Smooth muscle cell (in vitro differentiated cells): ENCODE measurements around the gene PTOV1. TPM values are rescaled to one million over a fixed set of nuclear protein-coding genes. Genes with fewer than 3 reads are reported as not detected.

Experiments used
- DNase-seq: peaks from one replicate; lab custom pipeline; 2025; ENCODE audit not compliant: unreplicated experiment; lab: John Stamatoyannopoulos, UW
- H2AFZ ChIP-seq: fragments of 200-600 bp; sonication (generic); 2 replicates; pipeline ENCODE4 v1.6.0; 2016; ENCODE audit warnings: antibody characterized with exemption, low read depth, mild to moderate bottlenecking
- H3F3A ChIP-seq: fragments of 200-600 bp; sonication (generic); 2 replicates; pipeline ENCODE4 v1.6.0; 2017; ENCODE audit warnings: antibody characterized with exemption, low read depth
- H3K27ac ChIP-seq: fragments of 200-600 bp; sonication (generic); 2 replicates; pipeline ENCODE4 v1.5.1; 2016; ENCODE audit warnings: low read depth, mild to moderate bottlenecking
- H3K27me3 ChIP-seq: fragments of 200-600 bp; sonication (generic); 2 replicates; pipeline ENCODE4 v1.6.1; 2016; ENCODE audit warnings: low read depth, mild to moderate bottlenecking
- H3K36me3 ChIP-seq: fragments of 200-600 bp; sonication (generic); 2 replicates; pipeline ENCODE4 v1.5.1; 2016; ENCODE audit warnings: low read depth
- H3K4me1 ChIP-seq: fragments of 200-600 bp; sonication (generic); 2 replicates; pipeline ENCODE4 v1.5.1; 2016; ENCODE audit warnings: low read depth
- H3K4me2 ChIP-seq: fragments of 200-600 bp; sonication (generic); 2 replicates; pipeline ENCODE4 v1.6.0; 2016; ENCODE audit warnings: mild to moderate bottlenecking
- H3K4me3 ChIP-seq: fragments of 200-600 bp; sonication (generic); 2 replicates; pipeline ENCODE4 v1.5.1; 2016; ENCODE audit warnings: mild to moderate bottlenecking
- H3K79me2 ChIP-seq: fragments of 200-600 bp; sonication (generic); 2 replicates; pipeline ENCODE4 v1.6.0; 2016; ENCODE audit warnings: low read depth, mild to moderate bottlenecking
- H3K9ac ChIP-seq: fragments of 200-600 bp; sonication (generic); 2 replicates; pipeline ENCODE4 v1.6.0; 2016; ENCODE audit warnings: low read depth
- H3K9me3 ChIP-seq: fragments of 200-600 bp; sonication (generic); replicated peaks from 2 replicates; pipeline ENCODE4 v1.5.1; 2016; ENCODE audit warnings: low read depth
- H4K20me1 ChIP-seq: fragments of 200-600 bp; sonication (generic); 2 replicates; pipeline ENCODE4 v1.6.0; 2016; ENCODE audit warnings: low read depth
- CTCF ChIP-seq: fragments of 200-600 bp; sonication (generic); IDR thresholded peaks from 2 replicates; pipeline ENCODE4 v1.5.1; 2017; ENCODE audit warnings: borderline replicate concordance, mild to moderate bottlenecking, antibody characterized with exemption; ENCODE audit not compliant: insufficient read depth, poor library complexity, severe bottlenecking
- WGBS: methylation state at CpG from one replicate; pipeline ENCODE4 v1.1.7; 2016; ENCODE audit warnings: low lambda C conversion rate; 5-methylcytosine and 5-hydroxymethylcytosine counted together
- polyA plus RNA-seq: library from polyadenylated mRNA; unstranded; fragments of >200 nt; fragmentation: Nextera tagmentation; extraction: Ambion mirVana; gene quantifications from 2 replicates; pipeline ENCODE4 v1.2.1, GENCODE V29; 2016
- total RNA-seq: library from RNA; depleted of rRNA; stranded (reverse); fragments of >200 nt; gene quantifications from 2 replicates; pipeline ENCODE4 v1.2.3, GENCODE V29; 2014

PTOV1 gene
- total and polyA plus RNA-seq, 2 experiments from 2014 or later = 81.0 to 256 TPM

DNA sequence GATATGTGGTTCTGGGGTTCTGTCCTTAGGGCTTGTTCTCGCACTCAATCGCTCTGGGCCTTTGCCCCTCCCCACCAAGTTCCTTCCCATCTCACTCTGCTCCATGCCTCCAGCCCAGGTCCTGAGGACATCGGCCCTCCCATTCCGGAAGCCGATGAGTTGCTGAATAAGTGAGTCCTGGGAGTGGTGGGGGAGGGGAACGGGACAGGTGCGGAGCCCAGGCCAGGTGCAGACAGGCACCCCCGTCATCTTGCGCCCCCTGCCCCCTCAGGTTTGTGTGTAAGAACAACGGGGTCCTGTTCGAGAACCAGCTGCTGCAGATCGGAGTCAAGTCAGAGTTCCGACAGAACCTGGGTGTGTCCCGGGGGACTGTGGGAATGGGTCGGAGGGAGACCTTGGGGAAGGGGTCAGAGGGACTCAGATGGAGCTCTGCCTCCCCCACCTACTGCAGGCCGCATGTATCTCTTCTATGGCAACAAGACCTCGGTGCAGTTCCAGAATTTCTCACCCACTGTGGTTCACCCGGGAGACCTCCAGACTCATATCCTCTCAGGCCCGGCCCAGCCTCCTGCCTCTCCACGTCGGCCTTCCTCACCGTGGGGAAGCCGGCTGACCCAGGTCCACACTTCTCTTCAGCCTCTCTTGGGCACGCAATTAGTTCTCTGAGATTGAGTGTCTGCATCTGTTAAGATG is 48.0 kb upstream of the PTOV1 start:
- Histone ChIP-seq H3K79me2 (no peaks in the 10 kb centered on the region), H3K4me1 (no peaks in the 10 kb centered on the region), H3K9me3 (no peaks in the 10 kb centered on the region), H4K20me1 (no peaks in the 10 kb centered on the region), H3K27me3 (no peaks in the 10 kb centered on the region), H3F3A (peaks cover 3% of the 10 kb centered on the region), H3K9ac (no peak overlapping the region), H3K27ac (no peak overlapping the region), H2AFZ (no peak overlapping the region), H3K4me3 (no peak overlapping the region), H3K4me2 (no peak overlapping the region), H3K36me3 (no peaks in the 10 kb centered on the region)
- no peak for TF ChIP-seq CTCF
- no peak for DNase-seq
- WGBS = 96% methylated on average over 22 of the region's 24 CpGs

- 97% methylated on average over 6 of the region's 6 CpGs for WGBS
- no peak overlapping the region for H2AFZ ChIP-seq
Measured at GRCh38 chr19:49803529-49803856, 47.5 kb upstream of the PTOV1 start.

DNA sequence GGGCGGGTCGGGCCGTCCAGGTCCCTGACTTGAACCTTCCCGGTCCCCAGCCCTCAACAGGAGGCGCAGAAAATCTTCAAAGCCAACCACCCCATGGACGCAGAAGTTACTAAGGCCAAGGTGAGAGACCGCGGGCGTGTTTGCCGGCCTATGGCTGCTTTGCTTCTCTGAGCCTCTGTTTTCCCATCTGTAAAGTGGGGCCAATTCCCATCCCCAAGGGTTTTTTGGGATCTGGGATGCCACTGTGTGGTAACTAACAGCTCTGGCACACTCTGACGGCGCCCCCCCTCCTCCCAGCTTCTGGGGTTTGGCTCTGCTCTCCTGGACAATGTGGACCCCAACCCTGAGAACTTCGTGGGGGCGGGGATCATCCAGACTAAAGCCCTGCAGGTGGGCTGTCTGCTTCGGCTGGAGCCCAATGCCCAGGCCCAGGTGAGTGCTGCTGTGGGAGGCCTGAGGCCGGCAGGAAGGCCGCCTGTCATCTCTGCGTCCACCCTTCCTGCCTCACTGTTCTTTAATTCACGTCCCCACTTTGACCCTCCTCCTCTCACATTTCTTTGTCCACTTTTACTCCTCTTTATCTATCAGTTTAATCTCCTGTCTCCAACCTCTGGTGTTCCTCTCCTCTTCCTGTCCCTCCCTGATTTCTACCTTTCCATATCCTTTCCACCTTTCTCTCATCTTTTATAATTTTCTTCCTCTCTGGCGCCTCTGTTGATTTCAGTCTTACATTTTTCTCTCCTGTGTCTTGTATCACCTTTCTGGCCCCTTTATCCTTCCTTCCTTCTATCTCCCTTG is 44.9 kb upstream of the PTOV1 start:
- no peaks in the 10 kb centered on the region for H3K79me2 ChIP-seq
- no peak overlapping the region for H3K4me2 ChIP-seq
- WGBS = 91% methylated on average over 16 of the region's 20 CpGs
- no peaks in the 10 kb centered on the region for H3K9me3 ChIP-seq
- no peaks in the 10 kb centered on the region for H3K36me3 ChIP-seq
- no peaks in the 10 kb centered on the region for H3K27me3 ChIP-seq
- no peaks in the 10 kb centered on the region for H4K20me1 ChIP-seq
- H3K27ac ChIP-seq = no peak overlapping the region
- no peak for DNase-seq
- no peak overlapping the region for H3K4me3 ChIP-seq
- H2AFZ ChIP-seq = no peak overlapping the region
- H3F3A ChIP-seq = peaks cover 9% of the 10 kb centered on the region
- no peak for TF ChIP-seq CTCF
- no peak overlapping the region for H3K9ac ChIP-seq
- H3K4me1 ChIP-seq = peaks cover 7% of the 10 kb centered on the region

More at GRCh38 chr19:49803529-49803856, 47.5 kb upstream of the PTOV1 start:
- no peaks in the 10 kb centered on the region for H3K79me2 ChIP-seq
- no peak for DNase-seq
- no peaks in the 10 kb centered on the region for H4K20me1 ChIP-seq
- H3K4me3 ChIP-seq = no peak overlapping the region
- no peaks in the 10 kb centered on the region for H3K36me3 ChIP-seq
- H3K27ac ChIP-seq = no peak overlapping the region
- no peaks in the 10 kb centered on the region for H3K27me3 ChIP-seq
- no peaks in the 10 kb centered on the region for H3K9me3 ChIP-seq
- peaks cover 6% of the 10 kb centered on the region for H3F3A ChIP-seq
- H3K4me2 ChIP-seq = no peak overlapping the region
- no peak for TF ChIP-seq CTCF
- H3K9ac ChIP-seq = no peak overlapping the region
- no peaks in the 10 kb centered on the region for H3K4me1 ChIP-seq
